ENCODE data around the gene HSF4.

The HSF4 gene

GRCh38 chr16:67128417-67128816 lies 36.1 kb upstream of the HSF4 start:
- no peak for FAIRE-seq
- no peak for TF ChIP-seq CTCF (IDR thresholded peaks at IDR 0.05; ENCODE audit: insufficient read depth, missing control alignments)
- DNase-seq (ENCODE audit: insufficient read length, low spot score): no peak

- FAIRE-seq (no peak), DNase-seq (ENCODE audit: insufficient read length, low spot score) (no peak)
- TF ChIP-seq CTCF (IDR thresholded peaks at IDR 0.05; ENCODE audit: insufficient read depth, missing control alignments): no peak
Measured at GRCh38 chr16:67128887-67129286, 35.7 kb upstream of the HSF4 start.

GRCh38 chr16:67129422-67129821 lies 35.1 kb upstream of the HSF4 start:
- FAIRE-seq: no peak
- no peak for DNase-seq (ENCODE audit: insufficient read length, low spot score)
- no peak for TF ChIP-seq CTCF (IDR thresholded peaks at IDR 0.05; ENCODE audit: insufficient read depth, missing control alignments)

- no peak for FAIRE-seq
- TF ChIP-seq CTCF (IDR thresholded peaks at IDR 0.05; ENCODE audit: insufficient read depth, missing control alignments): no peak
- DNase-seq (ENCODE audit: insufficient read length, low spot score): no peak
Measured at GRCh38 chr16:67137605-67138004, 26.9 kb upstream of the HSF4 start.

GRCh38 chr16:67141391-67141790 lies 23.2 kb upstream of the HSF4 start:
- TF ChIP-seq CTCF (IDR thresholded peaks at IDR 0.05; ENCODE audit: insufficient read depth, missing control alignments): no peak
- DNase-seq (ENCODE audit: insufficient read length, low spot score) (no peak), FAIRE-seq (no peak)

- TF ChIP-seq CTCF (IDR thresholded peaks at IDR 0.05; ENCODE audit: insufficient read depth, missing control alignments): no peak
- FAIRE-seq (no peak), DNase-seq (ENCODE audit: insufficient read length, low spot score) (no peak)
Measured at GRCh38 chr16:67142342-67142741, 22.2 kb upstream of the HSF4 start.

- no peak for TF ChIP-seq CTCF (IDR thresholded peaks at IDR 0.05; ENCODE audit: insufficient read depth, missing control alignments)
- DNase-seq (ENCODE audit: insufficient read length, low spot score): no peak
- no peak for FAIRE-seq
Measured at GRCh38 chr16:67144943-67145342, 19.6 kb upstream of the HSF4 start.

Measured in D721Med (cell line).